T-helper 1 cell treated with Interleukin-12 subunit alpha and Interleukin-12 subunit beta and Interleukin-4 antibody, amounts not matched to agents 30 μg/mL and 1 μg/mL, for 36 hours (primary cell): ENCODE results near the gene CACTIN.

Source experiments
- H3K27ac Mint-ChIP-seq: one replicate; pipeline ENCODE4 v1.8.0; 2021; ENCODE audit warnings: mild to moderate bottlenecking, mixed read lengths
- H3K27me3 Mint-ChIP-seq: one replicate; pipeline ENCODE4 v1.8.0; 2021; ENCODE audit warnings: low read depth, mixed read lengths
- H3K36me3 Mint-ChIP-seq: one replicate; pipeline ENCODE4 v1.8.0; 2021; ENCODE audit warnings: low read depth, mixed read lengths
- H3K4me1 Mint-ChIP-seq: one replicate; pipeline ENCODE4 v1.8.0; 2021; ENCODE audit warnings: low read depth, mixed read lengths
- H3K4me3 Mint-ChIP-seq: one replicate; pipeline ENCODE4 v1.8.0; 2021; ENCODE audit warnings: mild to moderate bottlenecking, moderate library complexity, mixed read lengths
- H3K9me3 Mint-ChIP-seq: one replicate; pipeline ENCODE4 v1.8.0; 2021; ENCODE audit warnings: mixed read lengths

Gene CACTIN

GRCh38 chr19:3643674-3644313 lies 17.2 kb upstream of the CACTIN start:
- H3K27ac Mint-ChIP-seq, result no peak overlapping the region
- no peaks in the 10 kb centered on the region for H3K36me3 Mint-ChIP-seq
- H3K27me3 Mint-ChIP-seq, result no peaks in the 10 kb centered on the region
- no peaks in the 10 kb centered on the region for H3K4me1 Mint-ChIP-seq
- no peaks in the 10 kb centered on the region for H3K9me3 Mint-ChIP-seq
- no peak overlapping the region for H3K4me3 Mint-ChIP-seq

- Mint-ChIP-seq H3K36me3 (no peaks in the 10 kb centered on the region), H3K9me3 (no peaks in the 10 kb centered on the region), H3K27me3 (no peaks in the 10 kb centered on the region), H3K4me1 (no peaks in the 10 kb centered on the region), H3K4me3 (no peak overlapping the region), H3K27ac (no peak overlapping the region)
Observed at GRCh38 chr19:3642987-3643673, 16.5 kb upstream of the CACTIN start.

GRCh38 chr19:3642296-3642695 lies 15.7 kb upstream of the CACTIN start:
- no peak overlapping the region for H3K27ac Mint-ChIP-seq
- H3K4me1 Mint-ChIP-seq, result no peaks in the 10 kb centered on the region

GRCh38 chr19:3641515-3642269 lies 15.1 kb upstream of the CACTIN start:
- H3K9me3 Mint-ChIP-seq, result no peaks in the 10 kb centered on the region
- no peaks in the 10 kb centered on the region for H3K4me1 Mint-ChIP-seq
- H3K27ac Mint-ChIP-seq, result no peak overlapping the region
- H3K27me3 Mint-ChIP-seq, result no peaks in the 10 kb centered on the region
- no peaks in the 10 kb centered on the region for H3K36me3 Mint-ChIP-seq
- no peak overlapping the region for H3K4me3 Mint-ChIP-seq

More at GRCh38 chr19:3642296-3642695, 15.7 kb upstream of the CACTIN start:
- no peaks in the 10 kb centered on the region for H3K27me3 Mint-ChIP-seq
- H3K4me3 Mint-ChIP-seq, result no peak overlapping the region
- H3K36me3 Mint-ChIP-seq, result no peaks in the 10 kb centered on the region
- H3K9me3 Mint-ChIP-seq, result no peaks in the 10 kb centered on the region

DNA sequence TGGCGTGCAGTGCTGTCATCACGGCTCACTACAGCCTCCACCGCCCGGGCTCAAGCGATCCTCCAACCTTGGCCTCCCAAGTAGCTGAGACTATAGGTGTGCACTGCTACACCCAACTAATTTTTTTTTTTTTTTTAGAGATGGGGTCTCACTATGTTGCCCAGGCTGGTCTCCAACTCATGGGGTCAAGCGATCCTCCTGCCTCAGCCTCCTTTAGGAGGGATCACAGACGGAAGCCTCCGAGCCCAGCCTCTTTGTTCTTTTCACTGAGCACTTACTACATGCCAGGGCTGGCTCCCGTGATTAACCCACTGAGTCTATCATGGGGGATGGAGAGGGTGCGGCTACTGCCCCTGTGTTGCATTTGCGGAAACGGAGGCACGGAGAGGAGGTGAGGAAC lies 12.9 kb upstream of the CACTIN start:
- H3K9me3 Mint-ChIP-seq, result no peaks in the 10 kb centered on the region

DNA sequence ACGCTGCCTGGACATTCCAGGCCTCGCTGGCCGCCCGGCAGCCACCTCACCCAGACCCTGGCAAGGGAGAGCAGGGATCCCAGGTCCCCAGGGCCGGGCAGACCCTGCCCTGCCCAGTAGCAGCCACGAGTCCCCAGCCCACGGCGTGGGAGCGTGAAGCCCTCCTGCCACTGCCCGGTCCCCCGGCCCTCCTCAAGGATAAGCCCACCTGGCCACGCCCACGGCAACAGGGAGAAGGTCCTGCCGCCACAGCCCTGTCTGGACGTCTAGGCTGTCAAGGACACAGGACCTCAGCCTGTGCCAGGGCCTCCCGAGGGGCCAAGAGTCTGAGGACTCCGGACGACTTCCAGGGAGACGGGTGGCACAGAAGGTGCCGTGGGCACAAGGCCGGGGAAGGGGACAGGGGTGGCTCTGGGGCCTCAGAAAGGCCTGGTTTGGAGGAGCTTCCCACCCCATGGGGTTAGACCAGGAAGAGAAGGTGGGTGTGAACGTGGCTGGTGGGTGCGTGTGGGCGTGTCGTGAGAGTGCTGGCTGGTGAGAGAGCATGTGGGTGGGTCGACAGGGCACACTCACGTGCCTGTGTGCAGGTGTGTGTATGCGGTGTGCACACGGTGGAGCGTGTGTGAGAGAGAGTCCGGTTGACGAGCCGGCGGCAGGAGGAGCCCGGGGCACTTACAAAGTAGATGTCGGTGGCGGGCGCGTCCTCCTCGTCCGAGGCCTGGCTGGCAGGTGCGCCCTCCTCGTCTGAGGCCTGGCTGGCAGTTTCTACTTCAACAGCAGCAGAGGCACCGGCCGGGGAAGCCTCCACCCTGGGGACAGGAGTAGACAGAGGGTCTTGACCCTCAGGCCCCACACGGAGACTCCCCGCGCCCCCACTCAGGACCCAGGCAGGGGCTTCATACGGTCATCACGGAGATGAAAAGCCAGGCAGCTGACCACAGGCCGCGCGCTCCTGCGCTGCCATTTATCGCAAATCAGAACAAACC lies 11.9 kb upstream of the CACTIN start:
- no peaks in the 10 kb centered on the region for H3K9me3 Mint-ChIP-seq
- H3K27me3 Mint-ChIP-seq, result no peaks in the 10 kb centered on the region
- no peaks in the 10 kb centered on the region for H3K36me3 Mint-ChIP-seq
- H3K4me1 Mint-ChIP-seq, result no peaks in the 10 kb centered on the region
- no peak overlapping the region for H3K27ac Mint-ChIP-seq
- H3K4me3 Mint-ChIP-seq, result no peak overlapping the region

More for the DNA sequence above, 12.9 kb upstream of the CACTIN start:
- no peak overlapping the region for H3K4me3 Mint-ChIP-seq
- H3K27me3 Mint-ChIP-seq, result no peaks in the 10 kb centered on the region
- no peaks in the 10 kb centered on the region for H3K4me1 Mint-ChIP-seq
- H3K36me3 Mint-ChIP-seq, result no peaks in the 10 kb centered on the region
- no peak overlapping the region for H3K27ac Mint-ChIP-seq

- Mint-ChIP-seq H3K27me3 (no peaks in the 10 kb centered on the region), H3K4me1 (no peaks in the 10 kb centered on the region), H3K4me3 (no peak overlapping the region), H3K27ac (no peak overlapping the region), H3K9me3 (no peaks in the 10 kb centered on the region), H3K36me3 (no peaks in the 10 kb centered on the region)
Observed at GRCh38 chr19:3637621-3638020, 11.0 kb upstream of the CACTIN start.

- H3K36me3 Mint-ChIP-seq, result no peaks in the 10 kb centered on the region
- H3K27ac Mint-ChIP-seq, result no peak overlapping the region
- no peak overlapping the region for H3K4me3 Mint-ChIP-seq
- H3K4me1 Mint-ChIP-seq, result no peaks in the 10 kb centered on the region
- no peaks in the 10 kb centered on the region for H3K9me3 Mint-ChIP-seq
- H3K27me3 Mint-ChIP-seq, result no peaks in the 10 kb centered on the region
Observed at GRCh38 chr19:3636962-3637361, 10.4 kb upstream of the CACTIN start.

DNA sequence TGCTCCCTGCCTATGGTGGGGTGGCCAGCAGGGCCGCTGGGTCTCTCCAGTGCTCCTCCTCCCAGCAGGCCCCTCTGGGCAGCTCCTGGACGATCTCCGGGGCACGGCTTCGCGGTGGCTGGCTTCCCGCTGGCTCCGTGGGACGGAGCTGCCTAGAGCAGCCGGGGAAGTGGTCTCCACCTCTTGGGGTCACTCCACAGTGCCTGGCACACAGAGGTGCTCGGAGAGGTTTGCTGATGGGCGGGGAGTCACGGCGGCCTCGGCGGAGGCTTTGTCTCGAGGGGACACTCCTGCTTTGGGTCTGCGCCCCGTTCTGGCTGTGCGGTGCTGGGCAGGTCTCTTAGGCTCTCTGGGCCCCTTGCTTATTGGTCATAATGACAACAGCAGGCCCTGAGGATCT lies 9.9 kb upstream of the CACTIN start:
- H3K9me3 Mint-ChIP-seq, result no peaks in the 10 kb centered on the region
- no peaks in the 10 kb centered on the region for H3K4me1 Mint-ChIP-seq

GRCh38 chr19:3634496-3635045 lies 8.0 kb upstream of the CACTIN start:
- Mint-ChIP-seq H3K4me3 (no peak overlapping the region), H3K4me1 (no peaks in the 10 kb centered on the region)

More for the DNA sequence above, 9.9 kb upstream of the CACTIN start:
- Mint-ChIP-seq H3K27me3 (no peaks in the 10 kb centered on the region), H3K36me3 (no peaks in the 10 kb centered on the region), H3K27ac (no peak overlapping the region), H3K4me3 (no peak overlapping the region)

GRCh38 chr19:3633559-3633988 lies 7.0 kb upstream of the CACTIN start:
- Mint-ChIP-seq H3K27me3 (no peaks in the 10 kb centered on the region), H3K9me3 (no peaks in the 10 kb centered on the region), H3K4me1 (no peaks in the 10 kb centered on the region), H3K4me3 (no peak overlapping the region), H3K36me3 (no peaks in the 10 kb centered on the region), H3K27ac (no peak overlapping the region)

More at GRCh38 chr19:3634496-3635045, 8.0 kb upstream of the CACTIN start:
- Mint-ChIP-seq H3K27ac (no peak overlapping the region), H3K9me3 (no peaks in the 10 kb centered on the region), H3K27me3 (no peaks in the 10 kb centered on the region), H3K36me3 (no peaks in the 10 kb centered on the region)

- Mint-ChIP-seq H3K27me3 (no peaks in the 10 kb centered on the region), H3K4me3 (no peak overlapping the region), H3K27ac (no peak overlapping the region), H3K4me1 (no peaks in the 10 kb centered on the region), H3K36me3 (no peaks in the 10 kb centered on the region), H3K9me3 (no peaks in the 10 kb centered on the region)
Observed at GRCh38 chr19:3632739-3633558, 6.4 kb upstream of the CACTIN start.

- Mint-ChIP-seq H3K4me3 (no peak overlapping the region), H3K4me1 (peaks cover 3% of the 10 kb centered on the region), H3K36me3 (no peaks in the 10 kb centered on the region), H3K9me3 (no peaks in the 10 kb centered on the region), H3K27me3 (no peaks in the 10 kb centered on the region), H3K27ac (no peak overlapping the region)
Observed at GRCh38 chr19:3632098-3632497, 5.5 kb upstream of the CACTIN start.
